ENCODE results near the gene MRPS15. TPM values are rescaled to one million over a fixed set of nuclear protein-coding genes. Genes with fewer than 3 reads are reported as not detected.

Gene MRPS15
- total RNA-seq, 1 donor from 2014 or later: 70.9 TPM

GRCh38 chr1:36484099-36484498 lies 19.9 kb upstream of the MRPS15 start:
- no peaks in the 10 kb centered on the region for H4K20me1 ChIP-seq (ENCODE audit: insufficient read depth, low read length)
- H3K4me3 ChIP-seq (ENCODE audit: insufficient read depth, low read depth, low read length): no peak overlapping the region
- no peaks in the 10 kb centered on the region for H3K36me3 Mint-ChIP-seq (ENCODE audit: low read depth, unreplicated experiment)
- no peaks in the 10 kb centered on the region for H3K9me3 ChIP-seq (ENCODE audit: insufficient read depth, low read depth, low read length)
- TF ChIP-seq CTCF (IDR thresholded peaks at IDR 0.05; ENCODE audit: insufficient read depth, low read depth, low read length) (no peak), EZH2 (IDR thresholded peaks at IDR 0.05; ENCODE audit: insufficient read depth, low read length) (no peak)
- H3K79me2 ChIP-seq (ENCODE audit: insufficient read depth, low read length): no peaks in the 10 kb centered on the region
- H3K9ac ChIP-seq (ENCODE audit: low read length): no peak overlapping the region
- H3K27me3 ChIP-seq (ENCODE audit: insufficient read depth, low read length): peaks cover 19% of the 10 kb centered on the region
- H2AFZ ChIP-seq (ENCODE audit: low read depth, low read length): no peak overlapping the region
- H3K27ac Mint-ChIP-seq (ENCODE audit: unreplicated experiment): no peak overlapping the region
- no peak overlapping the region for H3K27ac ChIP-seq (ENCODE audit: low read depth, low read length)
- peaks cover 23% of the 10 kb centered on the region for H3K27me3 Mint-ChIP-seq (ENCODE audit: low read depth, unreplicated experiment)
- no peak overlapping the region for H3K4me2 ChIP-seq (ENCODE audit: low read length)
- peaks cover 10% of the 10 kb centered on the region for H3K4me1 Mint-ChIP-seq (ENCODE audit: low read depth, unreplicated experiment)
- DNase-seq (ENCODE audit: low read depth) (no peak), FAIRE-seq (no peak)
- H3K36me3 ChIP-seq (ENCODE audit: insufficient read depth, low read length): no peaks in the 10 kb centered on the region
- no peak overlapping the region for H3K4me3 Mint-ChIP-seq (ENCODE audit: unreplicated experiment)
- H3K4me1 ChIP-seq (ENCODE audit: insufficient read depth, low read length): no peaks in the 10 kb centered on the region
- H3K9me3 Mint-ChIP-seq (ENCODE audit: unreplicated experiment): no peaks in the 10 kb centered on the region

DNA sequence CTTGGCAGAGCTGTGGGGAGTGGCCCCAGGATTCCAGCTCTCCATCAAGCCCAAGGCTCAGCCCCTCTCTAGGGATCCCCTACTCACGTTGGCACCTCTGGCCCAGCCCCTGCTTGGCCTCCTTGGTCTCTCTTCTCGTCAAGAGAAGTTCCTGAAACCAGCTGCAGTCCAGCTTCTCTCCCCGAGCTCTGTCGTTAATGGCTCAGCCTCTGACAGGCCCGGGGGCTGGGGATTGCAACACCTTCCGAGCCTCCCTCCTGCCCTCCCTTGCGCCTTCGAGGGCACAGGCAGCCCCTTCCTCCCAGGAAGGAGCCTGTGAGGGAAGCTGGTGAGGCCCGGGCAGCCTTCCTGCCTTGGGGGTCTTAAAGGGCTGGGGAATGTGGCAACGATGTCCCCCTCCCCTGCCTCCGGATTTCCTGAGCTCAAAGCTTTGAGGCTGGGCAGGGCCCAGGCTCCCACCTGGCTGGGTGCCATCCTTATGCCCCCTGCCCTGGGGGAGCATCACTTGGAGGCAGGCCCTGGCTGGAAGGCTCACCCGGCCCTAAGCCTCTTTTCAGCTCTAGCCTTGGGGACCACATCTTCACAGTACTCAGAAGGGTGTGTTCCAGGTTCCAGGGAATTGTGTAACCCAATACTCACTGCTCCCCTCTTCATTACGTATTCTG lies 18.7 kb upstream of the MRPS15 start, which contains the start of gene CSF3R:
Gene CSF3R, minus strand, starts transcription at position 190 of the 665 bp plus-strand sequence. CDS start 3,417 bp downstream, outside the sequence.
- no peak within 1 kb of the TSS for H3K4me2 ChIP-seq (ENCODE audit: low read length)
- TF ChIP-seq CTCF (IDR thresholded peaks at IDR 0.05; ENCODE audit: insufficient read depth, low read depth, low read length) (no peak), EZH2 (IDR thresholded peaks at IDR 0.05; ENCODE audit: insufficient read depth, low read length) (no peak)
- no peaks in the 10 kb centered on the region for H3K4me1 ChIP-seq (ENCODE audit: insufficient read depth, low read length)
- H3K36me3 ChIP-seq (ENCODE audit: insufficient read depth, low read length): no peaks in the 10 kb centered on the region
- no peaks in the 10 kb centered on the region for H3K9me3 ChIP-seq (ENCODE audit: insufficient read depth, low read depth, low read length)
- FAIRE-seq (no peak), DNase-seq (ENCODE audit: low read depth) (no peak)
- peaks cover 27% of the 10 kb centered on the region for H3K27me3 Mint-ChIP-seq (ENCODE audit: low read depth, unreplicated experiment)
- H3K27ac Mint-ChIP-seq (ENCODE audit: unreplicated experiment): no peak within 1 kb of the TSS
- H2AFZ ChIP-seq (ENCODE audit: low read depth, low read length): no peak within 1 kb of the TSS
- no peaks in the 10 kb centered on the region for H3K79me2 ChIP-seq (ENCODE audit: insufficient read depth, low read length)
- H3K27ac ChIP-seq (ENCODE audit: low read depth, low read length): no peak within 1 kb of the TSS
- H3K9me3 Mint-ChIP-seq (ENCODE audit: unreplicated experiment): no peaks in the 10 kb centered on the region
- peaks cover 10% of the 10 kb centered on the region for H3K4me1 Mint-ChIP-seq (ENCODE audit: low read depth, unreplicated experiment)
- H3K4me3 Mint-ChIP-seq (ENCODE audit: unreplicated experiment): no peak within 1 kb of the TSS
- no peaks in the 10 kb centered on the region for H3K36me3 Mint-ChIP-seq (ENCODE audit: low read depth, unreplicated experiment)
- H3K9ac ChIP-seq (ENCODE audit: low read length): no peak within 1 kb of the TSS
- H4K20me1 ChIP-seq (ENCODE audit: insufficient read depth, low read length): no peaks in the 10 kb centered on the region
- no peak within 1 kb of the TSS for H3K4me3 ChIP-seq (ENCODE audit: insufficient read depth, low read depth, low read length)
- H3K27me3 ChIP-seq (ENCODE audit: insufficient read depth, low read length): peaks cover 19% of the 10 kb centered on the region
